ENCODE measurements around the gene LGALS12.

LGALS12 gene, protein sequence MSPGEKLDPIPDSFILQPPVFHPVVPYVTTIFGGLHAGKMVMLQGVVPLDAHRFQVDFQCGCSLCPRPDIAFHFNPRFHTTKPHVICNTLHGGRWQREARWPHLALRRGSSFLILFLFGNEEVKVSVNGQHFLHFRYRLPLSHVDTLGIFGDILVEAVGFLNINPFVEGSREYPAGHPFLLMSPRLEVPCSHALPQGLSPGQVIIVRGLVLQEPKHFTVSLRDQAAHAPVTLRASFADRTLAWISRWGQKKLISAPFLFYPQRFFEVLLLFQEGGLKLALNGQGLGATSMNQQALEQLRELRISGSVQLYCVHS

DNA sequence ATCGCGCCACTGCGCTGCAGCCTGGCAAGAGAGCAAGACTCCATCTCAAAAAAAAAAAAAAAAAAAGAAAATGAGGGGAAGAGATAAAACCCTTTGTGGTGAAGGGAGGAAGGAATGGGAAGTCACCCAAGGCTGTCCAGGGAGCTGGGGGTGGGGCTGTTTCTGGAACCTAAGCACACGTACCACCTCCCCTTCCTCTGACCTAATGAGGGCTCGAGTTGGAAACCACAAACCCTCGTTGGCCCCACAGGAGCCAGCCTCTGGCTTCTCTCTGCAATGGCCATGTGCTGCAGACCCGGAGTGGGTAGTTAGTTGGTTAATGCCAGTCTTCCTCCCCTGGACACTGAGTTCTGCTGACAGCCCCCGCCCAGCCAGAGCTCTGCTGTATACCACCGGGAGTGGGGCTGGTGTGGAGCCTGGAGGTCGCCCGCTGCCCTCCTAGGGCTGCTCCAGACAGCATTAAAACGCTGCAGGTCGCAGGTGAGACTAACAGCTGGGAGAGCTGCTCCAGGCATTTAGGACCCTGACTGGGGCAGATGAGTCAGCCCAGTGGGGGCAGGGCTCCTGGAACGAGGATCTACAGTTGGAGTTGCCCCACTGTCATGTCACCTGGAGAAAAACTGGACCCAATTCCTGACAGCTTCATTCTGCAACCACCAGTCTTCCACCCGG, at the start of gene LGALS12:
Gene LGALS12, plus strand, starts transcription at position 228 of the 672 bp plus-strand sequence. Its CDS starts 375 bp downstream, at position 603.
- no peak for DNase-seq

DNA sequence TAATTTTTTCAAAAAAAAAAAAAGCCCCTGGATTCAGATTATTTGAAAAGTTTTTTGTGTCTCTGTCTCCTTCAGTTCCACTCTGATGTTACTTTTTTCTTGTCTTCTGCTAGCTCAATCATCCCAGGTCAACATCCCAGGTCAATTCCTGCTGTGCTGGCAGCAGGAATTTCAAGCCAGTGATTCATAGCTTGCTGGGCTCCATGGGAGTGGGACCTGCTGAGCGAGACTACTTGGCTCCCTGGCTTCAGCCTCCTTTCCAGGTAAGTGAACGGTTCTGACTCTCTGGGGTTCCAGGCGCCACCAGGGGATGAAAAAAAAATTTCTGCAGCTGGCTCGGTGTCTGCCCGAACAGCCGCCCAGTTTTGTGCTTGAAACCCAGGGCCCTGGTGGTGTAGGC, 46.3 kb upstream of the LGALS12 start:
- no peak for DNase-seq

- DNase-seq, result no peak
Measured at GRCh38 chr11:63462137-63462536, 43.7 kb upstream of the LGALS12 start.

GRCh38 chr11:63470311-63470710, 35.6 kb upstream of the LGALS12 start:
- no peak for DNase-seq

DNA sequence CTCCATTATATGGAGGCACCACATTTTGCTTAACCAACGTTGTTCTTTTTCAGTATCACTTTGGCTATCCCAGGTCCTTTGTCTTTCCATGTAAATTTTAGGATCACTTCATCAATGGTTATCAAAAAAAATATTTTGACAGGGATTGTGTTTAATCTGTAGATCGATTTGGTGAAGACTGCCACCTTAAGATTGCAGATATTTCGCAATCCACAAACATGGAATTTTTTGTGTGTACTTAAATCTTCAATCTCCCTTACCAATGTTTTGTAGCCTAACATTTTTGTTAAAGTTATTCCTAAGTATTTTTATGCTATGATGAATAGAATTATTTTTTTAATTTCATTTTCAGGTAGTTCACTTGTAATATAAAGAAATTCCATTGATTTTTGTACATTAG, 33.5 kb upstream of the LGALS12 start:
- no peak for DNase-seq

- DNase-seq, result no peak
Measured at GRCh38 chr11:63476618-63477017, 29.3 kb upstream of the LGALS12 start.

DNA sequence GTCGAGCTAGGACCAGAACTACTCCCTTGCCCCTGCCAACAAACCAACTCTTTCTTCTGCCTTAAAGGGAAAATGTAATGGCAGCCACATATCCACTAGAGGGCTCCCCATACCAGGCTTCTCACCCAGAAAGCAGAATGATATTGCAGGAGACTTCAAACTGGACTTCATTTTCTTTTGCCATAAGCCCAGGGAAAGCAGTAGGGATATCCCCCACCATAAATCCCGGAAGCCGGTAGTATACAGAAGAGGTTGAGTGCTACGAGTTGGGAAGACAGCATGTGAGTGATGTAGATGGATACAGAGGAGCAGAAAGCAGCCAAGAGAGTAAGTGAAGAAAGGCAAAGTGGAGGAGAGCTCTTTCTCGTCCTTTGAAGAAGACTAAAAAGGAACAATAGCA, 27.0 kb upstream of the LGALS12 start:
- peak; percentile 75 for DNase-seq

DNA sequence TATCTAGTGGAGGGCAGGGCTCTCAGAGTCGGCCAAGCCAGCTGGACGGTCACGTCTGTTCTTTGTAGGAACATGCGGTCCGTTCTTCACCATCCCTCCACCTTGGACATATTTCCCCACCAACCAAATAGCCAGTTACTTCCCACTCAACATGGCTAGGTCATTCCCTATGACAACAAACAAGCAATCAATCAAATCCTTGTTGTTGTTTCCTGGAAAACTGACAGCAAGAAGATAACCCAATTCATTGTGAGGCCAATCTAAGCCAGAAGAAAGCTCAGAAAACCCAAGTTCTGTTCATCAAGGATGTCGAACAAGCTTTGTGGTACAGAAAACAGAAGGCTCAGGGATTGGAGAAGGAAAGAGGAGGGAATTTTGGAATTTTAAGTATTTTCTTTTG, 25.8 kb upstream of the LGALS12 start:
- no peak for DNase-seq

DNA sequence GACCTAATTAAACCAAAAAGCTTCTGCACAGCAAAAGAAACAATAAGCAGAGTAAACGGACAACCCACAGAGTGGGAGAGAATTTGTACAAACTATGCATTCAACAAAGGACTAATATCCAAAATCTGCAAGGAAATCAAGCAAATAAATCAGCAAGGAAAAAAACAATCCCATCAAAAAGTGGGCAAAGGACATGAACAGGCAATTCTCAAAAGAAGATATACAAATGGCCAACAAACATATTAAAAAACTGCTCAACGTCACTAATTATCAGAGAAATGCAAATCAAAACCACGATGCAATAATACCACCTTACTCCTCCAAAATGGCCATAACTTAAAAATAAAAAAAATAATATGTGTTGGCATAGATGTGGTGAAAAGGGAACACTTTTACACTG, 20.1 kb upstream of the LGALS12 start:
- DNase-seq, result no peak

DNA sequence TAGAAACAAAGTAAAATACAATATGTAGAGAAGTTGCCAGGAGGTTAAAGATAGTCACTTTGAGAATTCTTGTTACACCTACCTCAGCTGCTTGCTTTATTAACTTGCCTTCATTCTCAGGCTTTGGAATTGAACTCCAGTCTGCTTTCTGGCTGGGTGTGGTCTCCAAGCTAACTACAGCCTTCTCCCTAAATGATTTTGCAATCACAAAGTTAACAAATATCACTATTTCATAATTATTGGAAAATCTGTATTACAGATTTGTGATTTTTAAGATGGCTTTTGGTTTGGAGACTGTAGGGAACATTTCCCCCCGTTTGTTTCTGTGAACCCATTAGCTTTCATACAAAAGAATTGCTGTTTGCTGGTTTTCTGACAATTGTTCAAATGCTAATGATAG, 17.1 kb upstream of the LGALS12 start:
- no peak for DNase-seq

DNA sequence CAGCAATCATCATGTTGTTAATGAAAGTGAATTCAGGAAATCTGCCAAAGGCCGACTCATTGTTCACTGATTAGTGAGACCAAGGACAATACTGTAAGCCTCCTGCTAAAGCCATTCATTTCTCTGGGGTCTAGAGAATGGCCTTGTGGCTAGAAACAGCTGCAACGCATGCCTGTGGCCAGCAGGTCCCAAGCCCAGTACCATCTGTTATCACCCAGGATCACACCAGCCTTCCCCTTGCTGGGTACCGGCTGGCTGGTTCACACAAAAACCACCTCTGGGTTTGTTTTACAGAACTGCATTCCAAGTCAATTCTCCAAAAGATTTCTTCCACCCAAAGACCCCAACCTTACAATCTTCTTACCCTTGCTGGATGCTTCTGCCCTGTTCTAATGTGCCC, 16.0 kb upstream of the LGALS12 start:
- peak; percentile 49 for DNase-seq

GRCh38 chr11:63490551-63491239, 15.2 kb upstream of the LGALS12 start, which contains the start of gene PLAAT5:
Gene PLAAT5, minus strand, starts transcription at chr11:63491167. Its CDS starts 133 bp downstream, at chr11:63491034.
- DNase-seq, result no peak

- DNase-seq, result no peak
Measured at GRCh38 chr11:63491240-63491587, 14.7 kb upstream of the LGALS12 start.

DNA sequence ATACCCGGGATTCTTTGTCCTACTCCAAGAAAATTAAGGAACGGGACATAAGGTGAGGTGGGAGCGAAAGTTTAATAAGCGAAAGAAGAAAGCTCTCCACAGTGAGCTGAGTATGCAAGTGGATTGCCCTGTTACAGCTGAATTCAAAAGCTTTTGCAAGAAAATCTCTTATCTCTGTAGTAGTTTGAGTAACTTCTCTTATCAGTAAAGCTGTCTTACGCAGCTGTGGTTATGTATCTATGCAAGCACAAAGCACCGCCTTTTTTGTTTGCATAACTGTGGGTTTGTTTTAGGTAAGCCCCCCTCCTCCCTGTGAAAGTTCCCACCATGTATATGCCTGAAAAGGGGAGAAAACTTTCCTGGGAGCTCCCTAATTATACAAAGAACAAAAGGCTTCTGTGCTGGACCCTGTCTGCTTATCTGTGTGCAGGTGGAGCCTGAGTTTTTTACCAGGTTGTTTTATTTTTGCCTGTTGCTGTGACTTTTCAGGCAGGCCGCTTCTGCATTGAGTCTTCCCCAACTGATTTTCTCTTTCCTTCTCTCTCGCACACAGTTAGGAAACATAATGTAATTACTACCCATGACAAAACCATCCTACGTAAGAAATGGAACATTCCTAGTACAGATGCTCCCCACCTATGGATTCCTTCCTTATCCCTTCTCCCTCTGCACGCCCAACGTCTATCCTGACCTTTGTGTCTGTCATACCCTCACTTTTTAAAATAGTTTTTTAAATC, 14.1 kb upstream of the LGALS12 start:
- DNase-seq, result no peak

DNA sequence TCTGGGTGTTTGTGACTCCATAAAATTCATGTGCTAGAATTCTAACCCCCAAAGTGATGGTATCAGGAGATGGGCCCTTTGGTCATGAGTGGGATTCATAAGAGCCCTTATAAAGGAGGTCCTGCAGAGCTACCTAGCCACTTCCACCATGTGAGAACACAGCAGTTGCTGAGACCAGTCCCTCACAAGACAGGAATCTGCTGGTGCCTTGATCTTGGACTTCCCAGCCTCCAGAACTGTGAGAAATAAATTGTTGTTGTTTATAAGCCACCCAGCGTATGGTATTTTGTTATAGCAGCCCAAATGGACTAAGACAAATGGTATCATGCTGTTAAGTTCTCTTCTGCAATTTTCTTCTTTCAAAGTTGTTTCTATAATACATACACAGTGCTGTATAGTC, 13.4 kb upstream of the LGALS12 start:
- DNase-seq, result no peak

DNA sequence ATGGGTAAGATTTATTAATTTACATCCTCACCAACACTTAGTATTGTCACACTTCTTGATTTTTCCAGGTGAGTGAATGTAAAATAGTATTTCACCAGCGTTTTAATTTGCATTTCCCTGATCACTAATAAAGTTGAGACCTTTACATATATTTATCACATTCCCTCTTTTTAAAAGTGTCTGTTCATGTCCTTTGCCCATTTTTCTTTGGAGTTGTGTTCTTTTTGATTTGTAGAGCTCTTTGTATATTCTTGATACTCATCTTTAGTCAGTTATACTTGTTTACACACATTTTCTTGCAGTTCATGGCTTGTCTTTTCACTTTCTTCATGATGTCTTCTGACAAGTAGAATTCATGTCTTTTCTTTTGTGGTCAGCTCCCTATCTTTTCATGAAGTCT, 12.8 kb upstream of the LGALS12 start:
- DNase-seq, result no peak

GRCh38 chr11:63494975-63495374, 10.9 kb upstream of the LGALS12 start:
- no peak for DNase-seq

DNA sequence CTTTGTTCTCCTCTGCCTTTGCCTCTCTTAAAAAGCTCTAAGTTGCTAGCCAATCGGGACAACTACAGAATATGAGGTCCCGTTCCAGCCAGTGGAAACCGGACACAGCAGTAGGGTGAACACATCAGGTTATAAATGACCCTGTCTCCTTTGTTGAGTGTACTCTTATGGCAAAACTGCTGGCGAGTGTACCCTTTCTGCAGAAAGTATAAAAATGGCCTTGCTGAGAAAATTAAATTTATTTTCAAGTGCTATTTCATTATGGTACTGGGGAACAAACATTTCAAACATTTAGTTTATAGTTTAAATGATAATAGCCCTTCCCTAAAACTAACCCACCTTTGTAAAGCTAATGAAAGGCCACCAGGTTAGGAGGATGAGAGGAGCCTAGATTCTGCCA, 6.0 kb upstream of the LGALS12 start:
- DNase-seq, result no peak

- no peak for DNase-seq
Measured at GRCh38 chr11:63501236-63501635, 4.6 kb upstream of the LGALS12 start.

DNA sequence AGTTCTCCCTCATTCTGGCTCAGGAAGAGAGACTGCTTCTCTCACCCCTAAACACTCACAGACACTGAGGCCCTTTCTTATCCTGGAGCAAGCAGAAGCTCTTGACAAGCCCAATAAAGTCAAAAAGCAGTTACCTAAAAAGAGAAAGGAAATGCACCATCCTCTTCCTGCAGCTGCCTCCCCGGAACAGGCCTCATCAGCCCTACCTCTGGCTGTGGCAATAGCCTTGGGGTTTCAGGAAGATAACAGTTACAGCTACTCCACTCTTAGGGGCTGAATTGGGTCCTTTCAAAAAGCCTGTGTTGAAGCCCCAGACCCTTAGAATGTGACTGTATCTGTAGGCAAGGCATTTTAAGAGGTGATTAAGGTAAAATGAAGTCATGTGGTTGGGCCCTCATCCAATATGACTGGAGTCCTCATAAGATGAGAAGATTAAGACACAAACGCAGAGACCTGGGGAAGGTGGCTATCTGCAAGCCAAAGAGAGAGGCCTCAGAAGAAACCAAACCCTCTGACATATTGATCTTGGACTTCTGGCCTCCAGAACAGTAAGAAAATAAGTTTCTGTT, 3.5 kb upstream of the LGALS12 start:
- DNase-seq, result no peak

DNA sequence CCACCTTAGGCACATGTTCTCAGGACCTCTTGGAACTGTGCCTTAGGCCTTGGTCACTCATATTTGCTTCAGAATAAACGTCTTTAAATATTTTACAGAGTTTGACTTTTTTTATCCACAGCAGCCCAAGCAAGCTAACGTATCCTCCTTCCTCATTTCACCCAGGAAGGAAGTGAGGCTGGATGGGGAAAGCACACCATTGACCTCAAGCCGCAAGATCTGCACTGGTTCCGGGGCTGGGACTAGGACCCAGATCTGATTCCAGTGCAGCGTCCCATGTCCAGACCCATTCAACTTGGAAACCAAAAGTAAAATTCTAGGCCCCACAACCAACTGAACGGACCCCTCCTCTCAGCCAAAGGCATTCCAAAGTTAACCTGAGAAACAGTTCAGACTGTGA, 2.4 kb upstream of the LGALS12 start:
- no peak for DNase-seq

- DNase-seq, result no peak
Measured at GRCh38 chr11:63504054-63504453, 1.8 kb upstream of the LGALS12 start.

Data from EL (cell line).